HTERT RPE-1 (cell line): ENCODE results near the gene TMSB4X.
"Not testable (repeated sequence)": the region's sequence is repeated elsewhere in the genome, so short reads cannot be mapped to it uniquely, and the experiment has no call there.

Experiments used
- in situ Hi-C: fragments of 300-500 bp; cut with MboI; formaldehyde crosslinking; loops from 4 replicates; pipeline ENCODE4 v1.14.3; 2020; ENCODE audit warnings: low sequenced_read_pairs

TMSB4X gene

GRCh38 chrX:12994321-12994720, 19.4 kb downstream of the TMSB4X start:
- in situ Hi-C loops = no loop called here

- in situ Hi-C loops = no loop called here
Measured at GRCh38 chrX:12996934-12997435, 22.1 kb downstream of the TMSB4X start.

- in situ Hi-C loops = no loop called here
Measured at GRCh38 chrX:12997906-12998687, 23.2 kb downstream of the TMSB4X start.

- in situ Hi-C loops = no loop called here
Measured at GRCh38 chrX:12999422-12999821, 24.5 kb downstream of the TMSB4X start.

- in situ Hi-C loops = no loop called here
Measured at GRCh38 chrX:13000301-13000811, 25.4 kb downstream of the TMSB4X start.

GRCh38 chrX:13001097-13001496, 26.2 kb downstream of the TMSB4X start:
- in situ Hi-C loops = no loop called here

GRCh38 chrX:13001961-13002671, 27.2 kb downstream of the TMSB4X start:
- in situ Hi-C loops = no loop called here

- in situ Hi-C loops = no loop called here
Measured at GRCh38 chrX:13005661-13006473, 31.0 kb downstream of the TMSB4X start.

- in situ Hi-C loops = no loop called here
Measured at GRCh38 chrX:13007519-13008188, 32.7 kb downstream of the TMSB4X start.

GRCh38 chrX:13008189-13008533, 33.3 kb downstream of the TMSB4X start:
- in situ Hi-C loops = no loop called here

GRCh38 chrX:13008851-13009250, 33.9 kb downstream of the TMSB4X start:
- in situ Hi-C loops = no loop called here

GRCh38 chrX:13009273-13009672, 34.4 kb downstream of the TMSB4X start:
- in situ Hi-C loops = no loop called here

- in situ Hi-C loops = no loop called here
Measured at GRCh38 chrX:13009844-13010243, 34.9 kb downstream of the TMSB4X start.

GRCh38 chrX:13010546-13010945, 35.6 kb downstream of the TMSB4X start:
- in situ Hi-C loops = no loop called here

- in situ Hi-C loops = no loop called here
Measured at GRCh38 chrX:13013363-13014110, 38.6 kb downstream of the TMSB4X start.

GRCh38 chrX:13014111-13015096, 39.5 kb downstream of the TMSB4X start:
- in situ Hi-C loops = no loop called here

- in situ Hi-C loops = no loop called here
Measured at GRCh38 chrX:13015536-13016236, 40.8 kb downstream of the TMSB4X start.

- in situ Hi-C loops = not testable (repeated sequence)
Measured at GRCh38 chrX:13016731-13017130, 41.8 kb downstream of the TMSB4X start.
